ENCODE measurements around the gene TMCC1. TPM values are rescaled to one million over a fixed set of nuclear protein-coding genes. Genes with fewer than 3 reads are reported as not detected.
"Not testable (repeated sequence)": the region's sequence is repeated elsewhere in the genome, so short reads cannot be mapped to it uniquely, and the experiment has no call there.

TMCC1 gene
- total RNA-seq, 1 donor from 2014 or later = 35.2 TPM

GRCh38 chr3:129621626-129622225 is 271.8 kb downstream of the TMCC1 start:
- DNase-seq (ENCODE audit: low spot score) = no peak
- intact Hi-C loops (cut with DNase I) = no loop called here

- intact Hi-C loops (cut with DNase I) = no loop called here
- DNase-seq (ENCODE audit: low spot score) = peak; percentile 62
Measured at GRCh38 chr3:129620828-129621559, 272.5 kb downstream of the TMCC1 start.

GRCh38 chr3:129619726-129620162 is 273.8 kb downstream of the TMCC1 start:
- intact Hi-C loops (cut with DNase I) = no loop called here
- no peak for DNase-seq (ENCODE audit: low spot score)

GRCh38 chr3:129618901-129619671 is 274.4 kb downstream of the TMCC1 start:
- DNase-seq (ENCODE audit: low spot score) = no peak
- intact Hi-C loops (cut with DNase I) = no loop called here

GRCh38 chr3:129618186-129618820 is 275.2 kb downstream of the TMCC1 start:
- intact Hi-C loops (cut with DNase I) = no loop called here
- DNase-seq (ENCODE audit: low spot score) = no peak

- intact Hi-C loops (cut with DNase I) = no loop called here
- no peak for DNase-seq (ENCODE audit: low spot score)
Measured at GRCh38 chr3:129617381-129618185, 275.9 kb downstream of the TMCC1 start.

GRCh38 chr3:129616713-129617112 is 276.8 kb downstream of the TMCC1 start:
- DNase-seq (ENCODE audit: low spot score) = no peak
- intact Hi-C loops (cut with DNase I) = no loop called here

- no peak for DNase-seq (ENCODE audit: low spot score)
- intact Hi-C loops (cut with DNase I) = no loop called here
Measured at GRCh38 chr3:129616291-129616690, 277.2 kb downstream of the TMCC1 start.

GRCh38 chr3:129615751-129616281 is 277.7 kb downstream of the TMCC1 start:
- intact Hi-C loops (cut with DNase I) = no loop called here
- no peak for DNase-seq (ENCODE audit: low spot score)

GRCh38 chr3:129614927-129615363 is 278.6 kb downstream of the TMCC1 start:
- intact Hi-C loops (cut with DNase I) = no loop called here
- DNase-seq (ENCODE audit: low spot score) = no peak

GRCh38 chr3:129614435-129614834 is 279.1 kb downstream of the TMCC1 start:
- intact Hi-C loops (cut with DNase I) = no loop called here
- DNase-seq (ENCODE audit: low spot score) = no peak

GRCh38 chr3:129613367-129613740 is 280.2 kb downstream of the TMCC1 start:
- intact Hi-C loops (cut with DNase I) = no loop called here
- DNase-seq (ENCODE audit: low spot score) = no peak

GRCh38 chr3:129612534-129613366 is 280.8 kb downstream of the TMCC1 start:
- intact Hi-C loops (cut with DNase I) = no loop called here
- DNase-seq (ENCODE audit: low spot score) = no peak

GRCh38 chr3:129611812-129612533 is 281.5 kb downstream of the TMCC1 start:
- no peak for DNase-seq (ENCODE audit: low spot score)
- intact Hi-C loops (cut with DNase I) = no loop called here

- intact Hi-C loops (cut with DNase I) = no loop called here
- no peak for DNase-seq (ENCODE audit: low spot score)
Measured at GRCh38 chr3:129611446-129611800, 282.1 kb downstream of the TMCC1 start.

- intact Hi-C loops (cut with DNase I); DNase-seq (ENCODE audit: low spot score): not testable (repeated sequence)
Measured at GRCh38 chr3:129610794-129611445, 282.6 kb downstream of the TMCC1 start.

GRCh38 chr3:129610276-129610675 is 283.2 kb downstream of the TMCC1 start:
- no peak for DNase-seq (ENCODE audit: low spot score)
- intact Hi-C loops (cut with DNase I) = no loop called here
